Measurements from ENCODE around the gene GTF2IRD1. TPM values are rescaled to one million over a fixed set of nuclear protein-coding genes. Genes with fewer than 3 reads are reported as not detected.

Gene GTF2IRD1
- total and polyA plus RNA-seq, 2 of the 13 experiments (the other 11 are each of a cell fraction or from before 2014, with no cell fraction given): 16.5 to 26.7 TPM

- no peak for TF ChIP-seq FUBP1 (CRISPR knock-in tag; IDR thresholded peaks at IDR 0.05; ENCODE audit: borderline replicate concordance)
- TF ChIP-seq ZNF678 (CRISPR knock-in tag; IDR thresholded peaks at IDR 0.05): 0 out of 2 replicates have a peak, but pooled peaks have one; percentile 71
- peak; percentile 61; the same call in 1 of the 2 replicates for TF ChIP-seq ARID5B (CRISPR knock-in tag; IDR thresholded peaks at IDR 0.05)
- TF ChIP-seq IRF2 (CRISPR knock-in tag; IDR thresholded peaks at IDR 0.05): peak; percentile 32; the same call in 1 of the 2 replicates
- TF ChIP-seq BORCS8-MEF2B (CRISPR knock-in tag; IDR thresholded peaks at IDR 0.05): peak; percentile 66; the same call in 1 of the 2 replicates
- no peak for TF ChIP-seq ZNF407 (CRISPR knock-in tag; IDR thresholded peaks at IDR 0.05; ENCODE audit: not compliant biosample characterization)
- peak; percentile 85 for TF ChIP-seq ZNF709 (CRISPR knock-in tag; IDR thresholded peaks at IDR 0.05)
- peak; percentile 51; the same call in 1 of the 2 replicates for TF ChIP-seq RAD21 (CRISPR knock-in tag; IDR thresholded peaks at IDR 0.05)
- TF ChIP-seq NFYB (CRISPR knock-in tag; IDR thresholded peaks at IDR 0.05): peak; percentile 30; the same call in 1 of the 2 replicates
- TF ChIP-seq PBX2 (CRISPR knock-in tag; IDR thresholded peaks at IDR 0.05): no peak
- peak; percentile 44; the same call in 1 of the 2 replicates for TF ChIP-seq ZNF567 (CRISPR knock-in tag; IDR thresholded peaks at IDR 0.05; ENCODE audit: borderline replicate concordance)
- TF ChIP-seq KLF13 (CRISPR knock-in tag; IDR thresholded peaks at IDR 0.05): no peak
Measured at GRCh38 chr7:74579800-74580685, 126.3 kb downstream of the GTF2IRD1 start (continued).
